Common myeloid progenitor, CD34-positive (primary cell): ENCODE data around the gene ABO.

Experiments used
- CTCF ChIA-PET: fragments of 350-600 bp; sonication (Branson Sonifier 250); formaldehyde crosslinking; loops from one replicate; lab custom pipeline; 2021; ENCODE audit warnings: antibody characterized with exemption; lab: Charles Lee
- POLR2A ChIA-PET: fragments of 350-600 bp; sonication (Branson Sonifier 250); formaldehyde crosslinking; loops from one replicate; lab custom pipeline; 2021; ENCODE audit warnings: antibody characterized with exemption; lab: Charles Lee
- DNase-seq, 3 donors: peaks; one replicate each; pipeline versions ENCODE4 v3.0.0 to v3.0.0-alpha.2; 2013
- H3K27ac ChIP-seq, 2 experiments: 1 replicate in 1 of 2; 2 replicates in 1 of 2; pipeline ENCODE4 v1.7.0; 2013; ENCODE audit warnings: inconsistent platforms in 2 of 2, low read length in 2 of 2, mild to moderate bottlenecking in 2 of 2, low read depth in 1 of 2, moderate library complexity in 1 of 2; ENCODE audit not compliant: severe bottlenecking in 2 of 2, insufficient read depth in 1 of 2, poor library complexity in 1 of 2
- H3K27me3 ChIP-seq, 5 experiments: replicated peaks in 2 of 5; 1 replicate in 3 of 5; 2 replicates in 2 of 5; pipeline versions ENCODE4 v1.6.1 to v1.7.0; 2013; ENCODE audit warnings: low read length in 4 of 5, mild to moderate bottlenecking in 2 of 5, moderate library complexity in 2 of 5, inconsistent platforms in 1 of 5; ENCODE audit not compliant: insufficient read depth in 5 of 5, control insufficient read depth in 4 of 5
- H3K36me3 ChIP-seq, 4 experiments: 1 replicate in 2 of 4; 2 replicates in 2 of 4; pipeline versions ENCODE4 v1.6.1 to v1.7.0; 2013; ENCODE audit warnings: low read length in 3 of 4, control low read depth in 1 of 4, mild to moderate bottlenecking in 1 of 4; ENCODE audit not compliant: control insufficient read depth in 4 of 4, insufficient read depth in 4 of 4
- H3K4me1 ChIP-seq, 4 experiments: 1 replicate in 3 of 4; 2 replicates in 1 of 4; pipeline versions ENCODE4 v1.6.1 to v1.7.1; 2013; ENCODE audit warnings: low read length in 3 of 4, mild to moderate bottlenecking in 3 of 4, control low read depth in 1 of 4, inconsistent platforms in 1 of 4, moderate library complexity in 1 of 4; ENCODE audit not compliant: control insufficient read depth in 4 of 4, insufficient read depth in 4 of 4; ENCODE audit errors: control extremely low read depth in 1 of 4
- H3K4me3 ChIP-seq, 7 experiments: 1 replicate in 4 of 7; 2 replicates in 3 of 7; pipeline versions ENCODE4 v1.5.1 to v1.7.0; 2013; ENCODE audit warnings: mild to moderate bottlenecking in 7 of 7, low read length in 6 of 7, moderate library complexity in 6 of 7, inconsistent platforms in 2 of 7, low read depth in 2 of 7, control low read depth in 1 of 7; ENCODE audit not compliant: insufficient read depth in 4 of 7, control insufficient read depth in 1 of 7; ENCODE audit errors: extremely low read depth in 1 of 7
- H3K9me3 ChIP-seq, 5 experiments: 1 replicate in 4 of 5; 2 replicates in 1 of 5; pipeline versions ENCODE4 v1.6.1 to v1.7.1; 2013; ENCODE audit warnings: low read length in 4 of 5, mild to moderate bottlenecking in 2 of 5, inconsistent platforms in 1 of 5, low read depth in 1 of 5, moderate library complexity in 1 of 5; ENCODE audit not compliant: control insufficient read depth in 4 of 5, insufficient read depth in 2 of 5; ENCODE audit errors: control extremely low read depth in 1 of 5
- WGBS: methylation state at CpG from one replicate; pipeline ENCODE4 v1.1.5; 2013; ENCODE audit not compliant: insufficient coverage; 5-methylcytosine and 5-hydroxymethylcytosine counted together

Gene ABO

GRCh38 chr9:133263557-133263956 is 11.4 kb downstream of the ABO start:
- Histone ChIP-seq H3K36me3 (peaks cover 0 to 31% (median 10%) of the 10 kb centered on the region in 4 experiments), H3K9me3 (no peaks in the 10 kb centered on the region), H3K27me3 (no peaks in the 10 kb centered on the region), H3K4me1 (peaks cover 0 to 10% (median 3%) of the 10 kb centered on the region in 4 experiments), H3K4me3 (no peak overlapping the region), H3K27ac (no peak overlapping the region)
- DNase-seq: no peak
- ChIA-PET CTCF (no interaction called here), POLR2A (no interaction called here)
- WGBS: no CpG with 5 or more reads among the region's 10 CpGs

DNA sequence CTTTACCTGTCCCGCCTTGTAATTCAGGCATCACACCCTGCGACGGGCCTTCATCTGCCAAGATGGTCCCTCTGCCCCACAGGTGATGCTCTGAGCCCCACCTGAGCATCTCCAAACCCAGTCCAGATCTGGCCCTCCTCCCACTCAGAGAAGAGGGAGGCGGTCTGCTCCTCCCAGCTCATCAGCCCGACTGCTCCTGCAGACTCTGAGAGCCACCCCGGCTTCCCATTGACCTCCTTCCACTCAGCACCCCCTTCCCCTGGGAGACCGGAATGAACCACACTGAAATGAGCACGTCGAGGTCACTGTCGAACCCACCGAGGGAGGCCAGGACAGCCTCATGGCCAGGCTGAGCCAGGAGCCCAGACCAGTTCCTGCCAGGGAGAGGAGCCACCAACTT is 12.8 kb downstream of the ABO start:
- 98% methylated on average over 6 of the region's 11 CpGs for WGBS
- H3K36me3 ChIP-seq: peaks cover 0 to 31% (median 10%) of the 10 kb centered on the region in 4 experiments
- peaks cover 0 to 12% (median 10%) of the 10 kb centered on the region in 4 experiments for H3K4me1 ChIP-seq
- ChIA-PET POLR2A (no interaction called here), CTCF (no interaction called here)
- no peaks in the 10 kb centered on the region for H3K27me3 ChIP-seq
- H3K9me3 ChIP-seq: no peaks in the 10 kb centered on the region
- no peak overlapping the region for H3K27ac ChIP-seq
- H3K4me3 ChIP-seq: no peak overlapping the region
- DNase-seq: no peak

DNA sequence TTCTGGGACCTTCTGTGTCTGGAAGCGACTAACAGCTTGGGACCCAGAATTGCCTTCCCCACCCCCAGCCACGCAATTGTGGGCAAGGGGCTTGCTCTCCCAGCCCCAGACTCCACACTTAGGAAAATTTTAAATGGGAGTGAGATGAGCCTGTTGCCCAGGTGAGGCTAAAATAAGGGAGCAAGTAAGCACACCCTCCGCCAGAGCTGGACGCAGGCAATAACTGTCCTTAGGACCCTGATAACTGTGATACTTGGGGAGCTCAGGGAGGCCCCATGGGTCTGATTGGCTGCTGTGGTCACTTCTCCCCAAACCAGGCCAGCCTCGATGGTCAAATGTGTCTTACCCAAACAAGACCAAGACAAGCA is 13.3 kb downstream of the ABO start:
- H3K27ac ChIP-seq: no peak overlapping the region

DNA sequence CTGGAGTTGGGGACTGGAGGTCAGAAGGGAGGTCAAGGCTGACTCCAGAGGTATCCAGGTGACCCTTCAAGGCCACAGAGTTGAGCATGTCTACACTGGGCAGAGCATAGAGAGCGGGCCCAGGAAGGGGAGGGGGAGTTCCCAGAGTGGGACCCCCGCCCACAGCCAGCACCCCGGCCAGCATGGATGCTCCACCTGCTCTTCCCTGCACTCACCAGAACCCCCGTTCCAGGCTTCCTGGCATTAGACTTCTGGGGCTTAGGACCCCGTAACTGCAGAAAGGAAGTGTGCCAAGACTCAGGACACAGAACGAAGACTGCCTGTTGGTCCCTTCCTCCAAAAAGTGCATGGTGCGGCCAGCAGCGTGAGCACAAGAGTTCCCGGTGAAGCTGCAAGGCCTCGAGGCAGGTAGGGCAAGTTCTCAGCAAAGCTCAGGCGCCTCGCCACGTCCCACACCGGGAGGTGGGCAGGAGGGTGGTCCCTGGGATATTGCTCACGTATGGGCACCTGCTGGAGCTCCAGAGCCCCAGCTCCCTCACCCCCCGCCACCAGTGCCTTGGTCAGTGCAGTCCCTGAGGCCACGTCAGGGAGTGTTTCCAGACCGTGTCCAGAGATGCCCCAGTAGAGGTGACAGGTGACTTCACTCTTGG is 13.8 kb downstream of the ABO start:
- peaks cover 0 to 31% (median 12%) of the 10 kb centered on the region in 4 experiments for H3K36me3 ChIP-seq
- peaks cover 0 to 22% (median 20%) of the 10 kb centered on the region in 4 experiments for H3K4me1 ChIP-seq
- DNase-seq: no peak
- no peaks in the 10 kb centered on the region for H3K27me3 ChIP-seq
- no peak overlapping the region for H3K4me3 ChIP-seq
- no peak overlapping the region for H3K27ac ChIP-seq
- POLR2A ChIA-PET: no interaction called here
- CTCF ChIA-PET: no interaction called here
- no peaks in the 10 kb centered on the region for H3K9me3 ChIP-seq
- WGBS: 92% methylated on average over 18 of the region's 18 CpGs

More for the DNA sequence above, 13.3 kb downstream of the ABO start:
- 94% methylated on average over 5 of the region's 5 CpGs for WGBS
- H3K4me1 ChIP-seq: peaks cover 0 to 17% (median 15%) of the 10 kb centered on the region in 4 experiments
- DNase-seq: no peak
- H3K27me3 ChIP-seq: no peaks in the 10 kb centered on the region
- no peak overlapping the region for H3K4me3 ChIP-seq
- ChIA-PET CTCF (no interaction called here), POLR2A (no interaction called here)
- H3K9me3 ChIP-seq: no peaks in the 10 kb centered on the region
- H3K36me3 ChIP-seq: peaks cover 0 to 31% (median 10%) of the 10 kb centered on the region in 4 experiments

DNA sequence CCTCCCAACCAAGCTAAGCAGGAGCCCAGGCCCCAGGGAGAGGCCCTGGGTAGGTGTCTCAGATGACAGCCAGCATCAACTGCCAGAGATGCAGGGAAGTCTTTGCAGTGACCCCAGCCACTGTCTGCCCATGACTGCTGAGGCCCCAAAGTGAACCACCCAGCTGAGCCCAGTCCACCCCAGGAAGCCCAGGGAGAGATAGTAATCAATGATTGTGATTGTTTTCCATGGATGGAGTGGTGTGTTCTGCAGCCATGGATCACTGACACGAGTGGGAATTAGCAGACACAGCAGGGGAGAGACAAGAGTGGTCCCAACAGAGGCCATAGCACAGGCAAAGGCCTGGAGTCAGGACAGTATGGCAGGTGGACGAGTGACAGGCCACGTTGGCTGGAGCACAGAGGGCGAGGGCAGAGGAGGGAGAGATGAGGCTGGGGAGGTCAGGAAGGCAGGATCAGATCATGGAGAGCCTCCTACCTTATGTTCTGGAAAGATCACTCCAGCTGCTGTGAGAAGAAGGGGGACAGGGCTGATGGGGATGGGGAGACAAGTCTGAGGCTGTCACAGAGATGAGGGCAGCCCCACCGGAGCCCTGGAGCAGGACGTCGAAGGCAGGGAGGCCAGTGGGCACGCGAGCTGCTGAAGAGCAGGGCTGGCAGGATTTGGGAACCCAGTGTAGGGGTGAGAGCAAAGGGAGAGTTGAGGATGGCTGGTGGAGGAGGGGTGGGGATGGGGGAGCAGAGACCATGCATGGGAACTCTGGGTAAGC is 14.5 kb downstream of the ABO start:
- ChIA-PET POLR2A (no interaction called here), CTCF (interaction anchor here (0.6 to 1.8 kb wide), 2 partner anchors 75 to 1240 kb away, joined by 3 to 7 read pairs; no protein-coding TSS in a partner anchor)
- Histone ChIP-seq H3K36me3 (peaks cover 0 to 35% (median 14%) of the 10 kb centered on the region in 4 experiments), H3K4me3 (no peak overlapping the region), H3K9me3 (no peaks in the 10 kb centered on the region), H3K27ac (no peak overlapping the region), H3K4me1 (peaks cover 0 to 29% (median 26%) of the 10 kb centered on the region in 4 experiments), H3K27me3 (no peaks in the 10 kb centered on the region)
- 98% methylated on average over 9 of the region's 9 CpGs for WGBS
- no peak for DNase-seq

- ChIA-PET CTCF (interaction anchor here (1.2 to 3.0 kb wide), 3 partner anchors 19 to 73 kb away, joined by 3 to 8 read pairs (median 7); no protein-coding TSS in a partner anchor), POLR2A (interaction anchor here (0.7 kb wide), 1 partner anchor 90 kb away, joined by 3 read pairs; the partner anchor contains the start of gene RPL7A)
- Histone ChIP-seq H3K27me3 (peaks cover 0 to under 1% (median 0%) of the 10 kb centered on the region in 5 experiments), H3K36me3 (peaks cover 0 to 42% (median 18%) of the 10 kb centered on the region in 4 experiments), H3K27ac (no peak overlapping the region), H3K4me3 (no peak overlapping the region), H3K4me1 (peaks cover 0 to 30% (median 26%) of the 10 kb centered on the region in 4 experiments), H3K9me3 (no peaks in the 10 kb centered on the region)
- 94% methylated on average over 19 of the region's 21 CpGs for WGBS
- DNase-seq: no peak
These were observed 16.7 kb downstream of the ABO start for GRCh38 chr9:133258061-133259015.
